ENCODE results near the gene TTLL3.

GRCh38 chr3:9815986-9816385 is 5.9 kb downstream of the TTLL3 start:
- TF ChIP-seq POLR2AphosphoS5 (IDR thresholded peaks at IDR 0.05) (no peak), CTCF (IDR thresholded peaks at IDR 0.05) (no peak), POLR2A (IDR thresholded peaks at IDR 0.05) (no peak)
